Stimulated activated CD4-positive, alpha-beta T cell treated with anti-CD3 and anti-CD28 coated beads, TNF-alpha, amount 100 ng/mL, for 1 hour (primary cell): Measurements from ENCODE around the gene OR10A2.
"Not testable (repeated sequence)": the region's sequence is repeated elsewhere in the genome, so short reads cannot be mapped to it uniquely, and the experiment has no call there.

Experiments used
- DNase-seq, 3 donors: peaks; one replicate each; pipeline ENCODE4 v3.0.0-alpha.2; 2020; ENCODE audit warnings: low read depth in 3 of 3, low spot score in 1 of 3

The OR10A2 gene

GRCh38 chr11:6862961-6863360 is at the start of gene OR10A2:
Gene OR10A2 (plus strand): TSS chr11:6863057. CDS start chr11:6869755, 6,698 bp downstream.
- no peak for DNase-seq

- no peak for DNase-seq
These were observed 49.2 kb upstream of the OR10A2 start for GRCh38 chr11:6813656-6814055.

- DNase-seq: no peak
These were observed 45.2 kb upstream of the OR10A2 start for GRCh38 chr11:6817694-6818093.

GRCh38 chr11:6818967-6819366 is 43.9 kb upstream of the OR10A2 start:
- no peak for DNase-seq

- no peak for DNase-seq
These were observed 38.6 kb upstream of the OR10A2 start for GRCh38 chr11:6824136-6824823.

GRCh38 chr11:6825231-6825744 is 37.6 kb upstream of the OR10A2 start:
- DNase-seq: no peak

- DNase-seq: no peak
These were observed 34.8 kb upstream of the OR10A2 start for GRCh38 chr11:6828103-6828502.

GRCh38 chr11:6833356-6833755 is 29.5 kb upstream of the OR10A2 start:
- DNase-seq: no peak

GRCh38 chr11:6834021-6834420 is 28.8 kb upstream of the OR10A2 start:
- no peak for DNase-seq

- DNase-seq: no peak
These were observed 21.2 kb upstream of the OR10A2 start for GRCh38 chr11:6841694-6842093.

GRCh38 chr11:6843670-6844069 is 19.2 kb upstream of the OR10A2 start:
- no peak for DNase-seq

GRCh38 chr11:6844356-6844755 is 18.5 kb upstream of the OR10A2 start:
- DNase-seq: no peak

- no peak for DNase-seq
These were observed 17.5 kb upstream of the OR10A2 start, which contains the start of gene OR10A5 for GRCh38 chr11:6845383-6845782. Gene OR10A5 (plus strand): TSS chr11:6845683. CDS start chr11:6845683, 0 bp downstream.

GRCh38 chr11:6850526-6850925 is 12.3 kb upstream of the OR10A2 start:
- no peak for DNase-seq

- DNase-seq: not testable (repeated sequence)
These were observed 8.1 kb upstream of the OR10A2 start for GRCh38 chr11:6854801-6855200.

GRCh38 chr11:6855971-6856541 is 6.8 kb upstream of the OR10A2 start:
- no peak for DNase-seq

- DNase-seq: no peak
These were observed 6.0 kb upstream of the OR10A2 start for GRCh38 chr11:6856871-6857270.

- no peak for DNase-seq
These were observed 1.6 kb downstream of the OR10A2 start for GRCh38 chr11:6864438-6864837.

- no peak for DNase-seq
These were observed 8.4 kb downstream of the OR10A2 start for GRCh38 chr11:6871278-6871677.

- DNase-seq: no peak
These were observed 12.9 kb downstream of the OR10A2 start for GRCh38 chr11:6875761-6876160.

- no peak for DNase-seq
These were observed 13.5 kb downstream of the OR10A2 start, which contains the start of gene OR10A4 for GRCh38 chr11:6876325-6876724. Gene OR10A4 (plus strand): TSS chr11:6876625. CDS start chr11:6876648, 23 bp downstream.

- no peak for DNase-seq
These were observed 14.1 kb downstream of the OR10A2 start for GRCh38 chr11:6876914-6877313.

- no peak for DNase-seq
These were observed 19.9 kb downstream of the OR10A2 start for GRCh38 chr11:6882751-6883150.
